Keratinocyte (primary cell): ENCODE results near the gene LCMT1. TPM values are rescaled to one million over a fixed set of nuclear protein-coding genes. Genes with fewer than 3 reads are reported as not detected.

Experiments used
- DNase-seq: peaks from one replicate; pipeline ENCODE4 v3.0.0-alpha.2; 2011; ENCODE audit warnings: low read depth, missing footprints, low spot score
- FAIRE-seq: peaks from 2 replicates; lab custom pipeline; 2011; peaks lifted over from hg19 to GRCh38; lab: Jason Lieb, UNC
- H2AFZ ChIP-seq: 2 replicates; pipeline ENCODE4 v1.6.0; 2012; ENCODE audit warnings: low read length, control low read depth, inconsistent platforms; ENCODE audit not compliant: control insufficient read depth
- H3K27ac ChIP-seq: 2 replicates; pipeline ENCODE4 v1.5.1; 2011; ENCODE audit warnings: low read length; ENCODE audit not compliant: control insufficient read depth, insufficient read depth
- H3K27me3 ChIP-seq: 3 replicates; pipeline ENCODE4 v1.6.0; 2011; ENCODE audit warnings: low read length; ENCODE audit not compliant: control insufficient read depth, insufficient read depth; ENCODE audit errors: extremely low read depth
- H3K36me3 ChIP-seq, 2 experiments: 2 replicates in 1 of 2; 3 replicates in 1 of 2; pipeline ENCODE4 v1.5.1; 2011; ENCODE audit warnings: low read length in 2 of 2, mild to moderate bottlenecking in 1 of 2; ENCODE audit not compliant: control insufficient read depth in 2 of 2, insufficient read depth in 2 of 2; ENCODE audit errors: extremely low read depth in 1 of 2
- H3K4me1 ChIP-seq: 3 replicates; pipeline ENCODE4 v1.5.1; 2011; ENCODE audit warnings: low read length; ENCODE audit not compliant: control insufficient read depth, insufficient read depth; ENCODE audit errors: extremely low read depth
- H3K4me2 ChIP-seq: 3 replicates; pipeline ENCODE4 v1.6.0; 2011; ENCODE audit warnings: low read depth, low read length; ENCODE audit not compliant: control insufficient read depth, insufficient read depth; ENCODE audit errors: extremely low read depth
- H3K4me3 ChIP-seq, 3 experiments: fragments of 200-600 bp in 1 of 3; sonication (generic) in 1 of 3; 2 replicates in 2 of 3; 3 replicates in 1 of 3; pipeline ENCODE4 v1.5.1; 2011 to 2016; ENCODE audit warnings: low read length in 3 of 3, mild to moderate bottlenecking in 3 of 3, control low read depth in 2 of 3, inconsistent platforms in 1 of 3, low read depth in 1 of 3, mixed read lengths in 1 of 3, mixed run types in 1 of 3, moderate library complexity in 1 of 3; ENCODE audit not compliant: control insufficient read depth in 2 of 3, insufficient read depth in 2 of 3; ENCODE audit errors: extremely low read depth in 1 of 3
- H3K79me2 ChIP-seq: 2 replicates; pipeline ENCODE4 v1.6.0; 2012; ENCODE audit warnings: low read length; ENCODE audit not compliant: control insufficient read depth, insufficient read depth
- H3K9ac ChIP-seq: 3 replicates; pipeline ENCODE4 v1.6.0; 2011; ENCODE audit warnings: low read length; ENCODE audit not compliant: control insufficient read depth, insufficient read depth; ENCODE audit errors: extremely low read depth
- H3K9me1 ChIP-seq: 3 replicates; pipeline ENCODE4 v1.6.0; 2011; ENCODE audit warnings: low read length; ENCODE audit not compliant: control insufficient read depth, insufficient read depth; ENCODE audit errors: extremely low read depth
- H3K9me3 ChIP-seq: 2 replicates; pipeline ENCODE4 v1.5.1; 2012; ENCODE audit warnings: low read depth, low read length; ENCODE audit not compliant: control insufficient read depth
- H4K20me1 ChIP-seq: 3 replicates; pipeline ENCODE4 v1.6.0; 2011; ENCODE audit warnings: low read length; ENCODE audit not compliant: control insufficient read depth, insufficient read depth; ENCODE audit errors: extremely low read depth
- CTCF ChIP-seq, 3 experiments: IDR thresholded peaks in 1 of 3; conservative IDR thresholded peaks in 1 of 3; optimal IDR thresholded peaks in 1 of 3; 2 replicates in 2 of 3; 3 replicates in 1 of 3; pipeline versions ENCODE3 to v1.5.1; 2011; ENCODE audit warnings: low read length in 3 of 3, mild to moderate bottlenecking in 3 of 3, moderate library complexity in 2 of 3, control low read depth in 1 of 3, inconsistent platforms in 1 of 3; ENCODE audit not compliant: insufficient read depth in 2 of 3; ENCODE audit errors: extremely low read depth in 1 of 3
- EZH2 ChIP-seq: IDR thresholded peaks from one replicate; pipeline ENCODE4 v1.6.1; 2012; ENCODE audit warnings: inconsistent platforms, mild to moderate bottlenecking, low read length, moderate library complexity
- dilution Hi-C: fragments of 300-500 bp; cut with MboI; formaldehyde crosslinking; loops from one replicate; pipeline ENCODE4 v1.7.0; 2020; ENCODE audit warnings: low sequenced_read_pairs; ENCODE audit not compliant: extremely low pct_ligation_motif_present
- polyA plus RNA-seq, 5 experiments: library from polyadenylated mRNA; depleted of rRNA in 3 of 5; stranded (reverse) in 3 of 5; stranded (forward) in 1 of 5; unstranded in 1 of 5; fragments of >200 nt; gene quantifications; 1 replicate in 1 of 5; 2 replicates in 3 of 5; 3 replicates in 1 of 5; pipeline versions ENCODE4 v1.2.1 to v1.2.3, GENCODE V29; 2011 to 2012; ENCODE audit warnings: missing spikeins in 2 of 5, low read depth in 1 of 5, low replicate concordance in 1 of 5

LCMT1 gene
- polyA plus RNA-seq, 1 donor (not counting 4 experiments of a cell fraction or from before 2014, with no cell fraction given): 30.3 TPM

GRCh38 chr16:25161753-25162367, 50.3 kb downstream of the LCMT1 start:
- Histone ChIP-seq H3K4me3 (no peak overlapping the region), H3K36me3 (peaks cover 3 to 9% of the 10 kb centered on the region in 2 experiments), H3K9me1 (no peaks in the 10 kb centered on the region), H3K79me2 (no peaks in the 10 kb centered on the region), H4K20me1 (no peaks in the 10 kb centered on the region), H3K4me1 (no peaks in the 10 kb centered on the region), H3K27me3 (no peaks in the 10 kb centered on the region), H3K27ac (no peak overlapping the region), H3K9ac (no peak overlapping the region), H2AFZ (no peak overlapping the region), H3K9me3 (no peaks in the 10 kb centered on the region), H3K4me2 (no peak overlapping the region)
- no peak for DNase-seq
- TF ChIP-seq CTCF (optimal IDR thresholded peaks at IDR 0.05 in 1 of 3, IDR thresholded peaks at IDR 0.05 in 1 of 3, conservative IDR thresholded peaks at IDR 0.05 in 1 of 3; ENCODE audit: extremely low read depth in 1 of 3, insufficient read depth in 2 of 3, low read length in 3 of 3) (no peak), EZH2 (no peak)
- FAIRE-seq: no peak
- dilution Hi-C loops: no loop called here

DNA sequence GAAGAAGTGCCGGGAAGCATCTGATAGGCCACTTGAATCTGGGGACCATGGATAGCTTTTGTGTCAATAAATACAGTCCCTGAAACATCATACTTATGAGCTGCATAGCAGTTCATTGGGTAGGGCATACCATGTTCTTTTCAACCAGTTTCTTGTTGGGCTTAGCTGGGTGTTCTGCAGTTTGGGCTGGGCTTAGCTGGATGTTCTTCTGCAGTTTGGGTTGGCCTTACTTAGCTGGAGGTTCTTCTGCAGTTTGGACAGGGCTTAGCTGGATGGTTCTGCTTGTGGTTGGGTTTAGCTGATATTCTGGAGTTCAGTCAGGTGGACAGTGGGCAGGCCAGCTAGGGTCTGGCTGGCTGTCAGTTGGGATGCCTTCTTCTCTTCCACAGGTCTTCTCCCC, 52.1 kb downstream of the LCMT1 start:
- FAIRE-seq (no peak), DNase-seq (no peak)
- no peaks in the 10 kb centered on the region for H3K9me3 ChIP-seq
- no peaks in the 10 kb centered on the region for H3K79me2 ChIP-seq
- no peaks in the 10 kb centered on the region for H3K4me1 ChIP-seq
- no peaks in the 10 kb centered on the region for H3K27me3 ChIP-seq
- H3K9me1 ChIP-seq: no peaks in the 10 kb centered on the region
- H3K4me3 ChIP-seq: no peak overlapping the region
- H3K36me3 ChIP-seq: peaks cover 7 to 9% of the 10 kb centered on the region in 2 experiments
- dilution Hi-C loops: no loop called here
- H4K20me1 ChIP-seq: no peaks in the 10 kb centered on the region
- H2AFZ ChIP-seq: no peak overlapping the region
- no peak overlapping the region for H3K9ac ChIP-seq
- TF ChIP-seq CTCF (optimal IDR thresholded peaks at IDR 0.05 in 1 of 3, IDR thresholded peaks at IDR 0.05 in 1 of 3, conservative IDR thresholded peaks at IDR 0.05 in 1 of 3; ENCODE audit: extremely low read depth in 1 of 3, insufficient read depth in 2 of 3, low read length in 3 of 3) (no peak), EZH2 (no peak)
- no peak overlapping the region for H3K27ac ChIP-seq
- no peak overlapping the region for H3K4me2 ChIP-seq
